ENCODE data around the gene CMYA5.

Gene CMYA5

GRCh38 chr5:79793722-79794121 lies 104.1 kb downstream of the CMYA5 start:
- no peak for DNase-seq (ENCODE audit: low spot score)

GRCh38 chr5:79794347-79794746 lies 104.7 kb downstream of the CMYA5 start:
- no peak for DNase-seq (ENCODE audit: low spot score)

- DNase-seq (ENCODE audit: low spot score) = no peak
These were observed 106.2 kb downstream of the CMYA5 start for GRCh38 chr5:79795764-79796398.

GRCh38 chr5:79798893-79799590 lies 109.4 kb downstream of the CMYA5 start:
- DNase-seq (ENCODE audit: low spot score) = no peak

GRCh38 chr5:79800979-79801827 lies 111.6 kb downstream of the CMYA5 start:
- DNase-seq (ENCODE audit: low spot score) = no peak

GRCh38 chr5:79802406-79802805 lies 112.8 kb downstream of the CMYA5 start:
- DNase-seq (ENCODE audit: low spot score) = no peak

- no peak for DNase-seq (ENCODE audit: low spot score)
These were observed 113.4 kb downstream of the CMYA5 start for GRCh38 chr5:79803007-79803406.

- no peak for DNase-seq (ENCODE audit: low spot score)
These were observed 117.1 kb downstream of the CMYA5 start for GRCh38 chr5:79806741-79807140.

GRCh38 chr5:79809743-79810142 lies 120.1 kb downstream of the CMYA5 start:
- DNase-seq (ENCODE audit: low spot score) = no peak

GRCh38 chr5:79811081-79811480 lies 121.4 kb downstream of the CMYA5 start:
- no peak for DNase-seq (ENCODE audit: low spot score)

GRCh38 chr5:79811904-79812303 lies 122.3 kb downstream of the CMYA5 start:
- DNase-seq (ENCODE audit: low spot score) = no peak

- no peak for DNase-seq (ENCODE audit: low spot score)
These were observed 125.1 kb downstream of the CMYA5 start for GRCh38 chr5:79814699-79815098.

GRCh38 chr5:79816014-79816413 lies 126.4 kb downstream of the CMYA5 start:
- DNase-seq (ENCODE audit: low spot score) = no peak

- DNase-seq (ENCODE audit: low spot score) = no peak
These were observed 131.0 kb downstream of the CMYA5 start for GRCh38 chr5:79820648-79821047.

- DNase-seq (ENCODE audit: low spot score) = no peak
These were observed 134.8 kb downstream of the CMYA5 start for GRCh38 chr5:79824444-79824843.

GRCh38 chr5:79825802-79826201 lies 136.2 kb downstream of the CMYA5 start:
- DNase-seq (ENCODE audit: low spot score) = no peak

GRCh38 chr5:79827159-79827629 lies 137.6 kb downstream of the CMYA5 start:
- DNase-seq (ENCODE audit: low spot score) = no peak

GRCh38 chr5:79829260-79829659 lies 139.6 kb downstream of the CMYA5 start:
- no peak for DNase-seq (ENCODE audit: low spot score)

- no peak for DNase-seq (ENCODE audit: low spot score)
These were observed 142.0 kb downstream of the CMYA5 start for GRCh38 chr5:79831381-79832309.

GRCh38 chr5:79832911-79833310 lies 143.3 kb downstream of the CMYA5 start:
- no peak for DNase-seq (ENCODE audit: low spot score)

GRCh38 chr5:79834098-79834753 lies 144.6 kb downstream of the CMYA5 start:
- DNase-seq (ENCODE audit: low spot score) = no peak

All from germinal center (tissue), 1 donor.